Stomach smooth muscle (tissue), 2 donors: Measurements from ENCODE around the gene MFSD11.
"Not testable (repeated sequence)": the region's sequence is repeated elsewhere in the genome, so short reads cannot be mapped to it uniquely, and the experiment has no call there.

Experiments
- H3K27ac ChIP-seq: one replicate; pipeline ENCODE4 v1.7.0; 2013; ENCODE audit warnings: mild to moderate bottlenecking, low read length, inconsistent platforms
- H3K27me3 ChIP-seq, 2 donors: one replicate each; pipeline ENCODE4 v1.7.0; 2013; ENCODE audit warnings: low read length in 2 of 2; ENCODE audit not compliant: insufficient read depth in 2 of 2, control insufficient read depth in 1 of 2
- H3K36me3 ChIP-seq, 2 donors: one replicate each; pipeline ENCODE4 v1.7.0; 2013; ENCODE audit warnings: low read length in 2 of 2; ENCODE audit not compliant: control insufficient read depth in 2 of 2, insufficient read depth in 2 of 2
- H3K4me1 ChIP-seq: one replicate; pipeline ENCODE4 v1.7.0; 2013; ENCODE audit warnings: low read length; ENCODE audit not compliant: control insufficient read depth, insufficient read depth
- H3K4me3 ChIP-seq, 2 donors: one replicate each; pipeline ENCODE4 v1.7.0; 2013; ENCODE audit warnings: low read length in 2 of 2
- H3K9ac ChIP-seq, 2 donors: one replicate each; pipeline ENCODE4 v1.7.0; 2013; ENCODE audit warnings: low read length in 2 of 2, mild to moderate bottlenecking in 1 of 2
- H3K9me3 ChIP-seq, 2 donors: one replicate each; pipeline ENCODE4 v1.7.0; 2013; ENCODE audit warnings: low read length in 2 of 2; ENCODE audit not compliant: control insufficient read depth in 2 of 2
- donor health status: healthy.
- donor health status: Pancreatic carcinoma.

The MFSD11 gene

GRCh38 chr17:76806767-76807166 lies 68.8 kb downstream of the MFSD11 start:
- not testable (repeated sequence) for H3K27ac ChIP-seq, H3K4me3 ChIP-seq, H3K9ac ChIP-seq, H3K4me1 ChIP-seq, H3K9me3 ChIP-seq, H3K36me3 ChIP-seq, H3K27me3 ChIP-seq

GRCh38 chr17:76808326-76808725 lies 70.4 kb downstream of the MFSD11 start:
- Histone ChIP-seq H3K9me3 (no peaks in the 10 kb centered on the region), H3K4me3 (no peak overlapping the region), H3K27ac (no peak overlapping the region), H3K4me1 (no peaks in the 10 kb centered on the region), H3K9ac (no peak overlapping the region), H3K27me3 (no peaks in the 10 kb centered on the region), H3K36me3 (no peaks in the 10 kb centered on the region)

- no peaks in the 10 kb centered on the region for H3K27me3 ChIP-seq
Measured at GRCh38 chr17:76810956-76811355, 73.0 kb downstream of the MFSD11 start.

GRCh38 chr17:76811834-76812233 lies 73.9 kb downstream of the MFSD11 start:
- Histone ChIP-seq H3K36me3 (no peaks in the 10 kb centered on the region), H3K4me3 (no peak overlapping the region), H3K9me3 (no peaks in the 10 kb centered on the region), H3K4me1 (no peaks in the 10 kb centered on the region), H3K27me3 (peaks cover 3 to 4% of the 10 kb centered on the region in 2 donors), H3K9ac (no peak overlapping the region), H3K27ac (no peak overlapping the region)

More at GRCh38 chr17:76810956-76811355, 73.0 kb downstream of the MFSD11 start:
- Histone ChIP-seq H3K9me3 (no peaks in the 10 kb centered on the region), H3K9ac (no peak overlapping the region), H3K4me3 (no peak overlapping the region), H3K36me3 (no peaks in the 10 kb centered on the region), H3K27ac (no peak overlapping the region), H3K4me1 (no peaks in the 10 kb centered on the region)

GRCh38 chr17:76812263-76812662 lies 74.3 kb downstream of the MFSD11 start:
- H3K36me3 ChIP-seq = no peaks in the 10 kb centered on the region
- no peak overlapping the region for H3K27ac ChIP-seq
- H3K9ac ChIP-seq = no peak overlapping the region
- no peak overlapping the region for H3K4me3 ChIP-seq
- H3K27me3 ChIP-seq = peaks cover 3 to 4% of the 10 kb centered on the region in 2 donors
- no peaks in the 10 kb centered on the region for H3K4me1 ChIP-seq
- H3K9me3 ChIP-seq = no peaks in the 10 kb centered on the region

- no peak overlapping the region for H3K4me3 ChIP-seq
- peaks cover 3 to 4% of the 10 kb centered on the region in 2 donors for H3K27me3 ChIP-seq
- H3K27ac ChIP-seq = no peak overlapping the region
- H3K9ac ChIP-seq = no peak overlapping the region
- no peaks in the 10 kb centered on the region for H3K9me3 ChIP-seq
- no peaks in the 10 kb centered on the region for H3K36me3 ChIP-seq
- no peaks in the 10 kb centered on the region for H3K4me1 ChIP-seq
Measured at GRCh38 chr17:76812968-76813367, 75.0 kb downstream of the MFSD11 start.

GRCh38 chr17:76815907-76816589 lies 78.1 kb downstream of the MFSD11 start:
- H3K9ac ChIP-seq, H3K27ac ChIP-seq, H3K27me3 ChIP-seq, H3K4me3 ChIP-seq, H3K4me1 ChIP-seq, H3K9me3 ChIP-seq, H3K36me3 ChIP-seq: not testable (repeated sequence)

- no peak overlapping the region for H3K27ac ChIP-seq
Measured at GRCh38 chr17:76816590-76817135, 78.7 kb downstream of the MFSD11 start.

GRCh38 chr17:76820039-76820438 lies 82.1 kb downstream of the MFSD11 start:
- Histone ChIP-seq H3K36me3 (no peaks in the 10 kb centered on the region), H3K4me3 (no peak overlapping the region), H3K4me1 (no peaks in the 10 kb centered on the region), H3K9ac (no peak overlapping the region), H3K9me3 (no peaks in the 10 kb centered on the region), H3K27me3 (peaks cover 6 to 10% of the 10 kb centered on the region in 2 donors), H3K27ac (no peak overlapping the region)

More at GRCh38 chr17:76816590-76817135, 78.7 kb downstream of the MFSD11 start:
- Histone ChIP-seq H3K9ac (no peak overlapping the region), H3K4me3 (no peak overlapping the region), H3K9me3 (no peaks in the 10 kb centered on the region), H3K4me1 (no peaks in the 10 kb centered on the region), H3K27me3 (peaks cover 6 to 10% of the 10 kb centered on the region in 2 donors), H3K36me3 (no peaks in the 10 kb centered on the region)

GRCh38 chr17:76820561-76820960 lies 82.6 kb downstream of the MFSD11 start:
- no peak overlapping the region for H3K4me3 ChIP-seq
- peaks cover 6 to 10% of the 10 kb centered on the region in 2 donors for H3K27me3 ChIP-seq
- H3K9ac ChIP-seq = no peak overlapping the region
- no peak overlapping the region for H3K27ac ChIP-seq
- H3K36me3 ChIP-seq = no peaks in the 10 kb centered on the region
- H3K4me1 ChIP-seq = no peaks in the 10 kb centered on the region
- H3K9me3 ChIP-seq = no peaks in the 10 kb centered on the region

- Histone ChIP-seq H3K4me1 (no peaks in the 10 kb centered on the region), H3K27me3 (peaks cover 3 to 8% of the 10 kb centered on the region in 2 donors), H3K36me3 (no peaks in the 10 kb centered on the region), H3K9ac (no peak overlapping the region), H3K4me3 (no peak overlapping the region), H3K9me3 (no peaks in the 10 kb centered on the region), H3K27ac (no peak overlapping the region)
Measured at GRCh38 chr17:76822184-76822778, 84.4 kb downstream of the MFSD11 start.
